ENCODE measurements around the gene KLHL29.

DNA sequence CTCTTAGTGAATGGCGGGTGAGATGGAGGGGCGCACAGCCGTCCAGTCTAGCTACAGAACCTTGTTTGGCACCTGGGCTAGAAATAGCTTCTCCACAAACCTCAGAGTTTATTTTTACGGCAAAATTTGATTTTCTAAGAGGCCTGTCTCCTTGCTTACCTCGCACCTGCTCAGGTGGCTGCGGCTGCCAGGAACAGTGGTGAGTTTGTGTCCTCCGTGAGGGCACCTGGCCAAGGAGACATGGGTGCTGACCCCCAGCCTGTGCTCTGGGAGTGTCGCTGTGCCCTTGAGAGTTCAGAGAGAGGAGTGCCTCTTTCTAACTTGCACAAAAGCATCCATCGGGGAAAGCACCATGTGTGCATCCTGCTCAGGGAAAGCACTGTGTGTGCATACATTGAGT, 97.2 kb downstream of the KLHL29 start:
- TF ChIP-seq CTCF (IDR thresholded peaks at IDR 0.05 in 2 of 3, conservative IDR thresholded peaks at IDR 0.05 in 1 of 3; ENCODE audit: control insufficient read depth in 2 of 3, extremely low read depth in 1 of 3, insufficient read depth in 1 of 3, low read depth in 3 of 3, low read length in 3 of 3) (no peak), WRNIP1 (IDR thresholded peaks at IDR 0.05; ENCODE audit: borderline replicate concordance, low read depth, low read length) (no peak), MXI1 (IDR thresholded peaks at IDR 0.05; ENCODE audit: low read depth, low read length) (no peak), ZNF384 (IDR thresholded peaks at IDR 0.05; ENCODE audit: borderline replicate concordance, low read depth, low read length) (no peak), NR2F1 (conservative IDR thresholded peaks at IDR 0.05) (no peak), TCF7 (IDR thresholded peaks at IDR 0.05; ENCODE audit: borderline replicate concordance) (no peak), POLR2AphosphoS5 (IDR thresholded peaks at IDR 0.05; ENCODE audit: low read length) (no peak), HDAC2 (IDR thresholded peaks at IDR 0.05) (no peak), CREB1 (IDR thresholded peaks at IDR 0.05; ENCODE audit: low read depth) (no peak), MYC (IDR thresholded peaks at IDR 0.05; ENCODE audit: insufficient read depth, insufficient read length, insufficient replicate concordance, low read length, severe bottlenecking) (no peak), SMAD1 (IDR thresholded peaks at IDR 0.05; ENCODE audit: low read depth, partially characterized antibody) (no peak), POLR2A (IDR thresholded peaks at IDR 0.05; ENCODE audit: low read depth, low read length) (no peak)
- TF ChIP-seq, protein P1, sequence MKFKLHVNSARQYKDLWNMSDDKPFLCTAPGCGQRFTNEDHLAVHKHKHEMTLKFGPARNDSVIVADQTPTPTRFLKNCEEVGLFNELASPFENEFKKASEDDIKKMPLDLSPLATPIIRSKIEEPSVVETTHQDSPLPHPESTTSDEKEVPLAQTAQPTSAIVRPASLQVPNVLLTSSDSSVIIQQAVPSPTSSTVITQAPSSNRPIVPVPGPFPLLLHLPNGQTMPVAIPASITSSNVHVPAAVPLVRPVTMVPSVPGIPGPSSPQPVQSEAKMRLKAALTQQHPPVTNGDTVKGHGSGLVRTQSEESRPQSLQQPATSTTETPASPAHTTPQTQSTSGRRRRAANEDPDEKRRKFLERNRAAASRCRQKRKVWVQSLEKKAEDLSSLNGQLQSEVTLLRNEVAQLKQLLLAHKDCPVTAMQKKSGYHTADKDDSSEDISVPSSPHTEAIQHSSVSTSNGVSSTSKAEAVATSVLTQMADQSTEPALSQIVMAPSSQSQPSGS (IDR thresholded peaks at IDR 0.05; ENCODE audit: low read length): no peak
